Limb (tissue), 2 donors: ENCODE measurements around the gene BIRC5.
"Not testable (repeated sequence)": the region's sequence is repeated elsewhere in the genome, so short reads cannot be mapped to it uniquely, and the experiment has no call there.

Experiments
- DNase-seq, 2 donors: peaks; one replicate each; pipeline ENCODE4 v3.0.0-alpha.2; 2016; ENCODE audit errors: extremely low spot score in 2 of 2

The BIRC5 gene

GRCh38 chr17:78214016-78214705 is at the start of gene BIRC5:
Gene BIRC5, plus strand, starts transcription at chr17:78214253. Its CDS starts 64 bp downstream, at chr17:78214317.
- DNase-seq, result peak; percentile 88 to 93

DNA sequence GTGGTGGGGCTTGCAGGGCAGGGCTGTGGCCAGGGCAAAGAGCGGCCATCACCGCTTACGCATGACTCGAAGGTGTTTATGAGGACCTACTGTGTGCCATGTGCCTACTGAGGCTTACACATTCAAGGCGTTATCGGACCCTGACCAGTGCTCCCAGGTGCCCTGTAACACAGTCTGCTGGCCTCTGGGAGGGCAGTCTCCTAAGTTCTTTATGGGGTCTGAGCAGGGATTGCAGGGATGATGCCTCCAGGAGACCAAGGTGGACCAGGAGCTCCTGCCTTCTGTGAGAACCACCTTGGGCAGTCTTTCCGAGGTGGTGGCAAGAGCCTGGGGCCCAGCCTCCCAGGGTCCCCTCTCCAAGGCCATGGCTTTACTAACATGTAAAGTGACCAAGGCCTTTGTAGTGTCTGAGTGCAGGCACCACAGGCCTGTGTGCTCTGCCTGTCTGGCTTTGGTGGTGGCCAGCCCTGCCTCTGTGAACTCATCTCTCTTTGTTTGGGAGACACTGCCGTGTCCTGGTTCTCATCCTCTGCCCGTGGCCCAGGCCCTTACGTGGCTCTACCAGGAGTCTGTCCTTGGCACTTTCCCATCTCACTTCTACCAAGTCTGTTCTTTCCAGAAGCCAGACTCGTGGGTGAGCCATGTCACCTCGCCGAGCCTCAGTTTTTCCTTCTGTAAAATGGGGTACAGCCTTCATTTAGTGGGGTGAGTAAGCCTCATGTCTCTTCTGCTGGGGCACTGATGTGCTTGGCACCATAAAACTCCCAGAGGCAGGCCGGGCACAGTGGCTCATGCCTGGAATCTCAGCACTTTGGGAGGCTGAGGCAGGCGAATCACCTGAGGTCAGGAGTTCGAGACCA is 49.1 kb upstream of the BIRC5 start:
- no peak for DNase-seq

- DNase-seq, result no peak
Observed at GRCh38 chr17:78166416-78166815, 47.6 kb upstream of the BIRC5 start.

GRCh38 chr17:78168242-78168902 is 45.7 kb upstream of the BIRC5 start, which contains the start of gene SYNGR2:
Gene SYNGR2, plus strand, starts transcription at chr17:78168581. Its CDS starts 36 bp downstream, at chr17:78168617.
- peak in 1 of 2 donors; percentile 83 for DNase-seq

GRCh38 chr17:78168903-78169793 is 44.9 kb upstream of the BIRC5 start:
- DNase-seq, result no peak

GRCh38 chr17:78170692-78171590 is 43.1 kb upstream of the BIRC5 start:
- DNase-seq, result no peak

- not testable (repeated sequence) for DNase-seq
Observed at GRCh38 chr17:78171591-78172248, 42.3 kb upstream of the BIRC5 start.

DNA sequence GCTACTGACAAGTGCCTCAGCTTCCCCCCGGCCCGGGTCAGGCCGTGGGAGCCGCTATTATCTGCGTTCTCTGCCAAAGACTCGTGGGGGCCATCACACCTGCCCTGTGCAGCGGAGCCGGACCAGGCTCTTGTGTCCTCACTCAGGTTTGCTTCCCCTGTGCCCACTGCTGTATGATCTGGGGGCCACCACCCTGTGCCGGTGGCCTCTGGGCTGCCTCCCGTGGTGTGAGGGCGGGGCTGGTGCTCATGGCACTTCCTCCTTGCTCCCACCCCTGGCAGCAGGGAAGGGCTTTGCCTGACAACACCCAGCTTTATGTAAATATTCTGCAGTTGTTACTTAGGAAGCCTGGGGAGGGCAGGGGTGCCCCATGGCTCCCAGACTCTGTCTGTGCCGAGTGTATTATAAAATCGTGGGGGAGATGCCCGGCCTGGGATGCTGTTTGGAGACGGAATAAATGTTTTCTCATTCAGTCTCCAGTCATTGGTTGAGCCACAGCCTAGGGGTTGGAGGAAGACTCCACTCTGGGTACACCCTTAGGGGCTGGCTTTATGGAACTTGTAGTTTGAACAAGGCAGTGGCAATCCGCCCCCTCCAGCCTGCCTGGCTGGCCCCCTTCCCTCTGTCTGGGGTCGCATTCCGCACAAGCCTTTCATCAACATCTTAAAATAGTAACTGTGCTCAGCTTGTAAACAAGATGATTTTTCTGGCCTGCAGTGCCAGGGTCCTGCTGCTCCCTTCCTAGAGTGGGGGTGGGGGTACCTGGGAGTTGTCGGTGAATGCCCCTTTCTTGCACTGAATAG is 41.6 kb upstream of the BIRC5 start:
- DNase-seq, result no peak

- no peak for DNase-seq
Observed at GRCh38 chr17:78173097-78173715, 40.8 kb upstream of the BIRC5 start.

- DNase-seq, result no peak
Observed at GRCh38 chr17:78174346-78174869, 39.6 kb upstream of the BIRC5 start.

DNA sequence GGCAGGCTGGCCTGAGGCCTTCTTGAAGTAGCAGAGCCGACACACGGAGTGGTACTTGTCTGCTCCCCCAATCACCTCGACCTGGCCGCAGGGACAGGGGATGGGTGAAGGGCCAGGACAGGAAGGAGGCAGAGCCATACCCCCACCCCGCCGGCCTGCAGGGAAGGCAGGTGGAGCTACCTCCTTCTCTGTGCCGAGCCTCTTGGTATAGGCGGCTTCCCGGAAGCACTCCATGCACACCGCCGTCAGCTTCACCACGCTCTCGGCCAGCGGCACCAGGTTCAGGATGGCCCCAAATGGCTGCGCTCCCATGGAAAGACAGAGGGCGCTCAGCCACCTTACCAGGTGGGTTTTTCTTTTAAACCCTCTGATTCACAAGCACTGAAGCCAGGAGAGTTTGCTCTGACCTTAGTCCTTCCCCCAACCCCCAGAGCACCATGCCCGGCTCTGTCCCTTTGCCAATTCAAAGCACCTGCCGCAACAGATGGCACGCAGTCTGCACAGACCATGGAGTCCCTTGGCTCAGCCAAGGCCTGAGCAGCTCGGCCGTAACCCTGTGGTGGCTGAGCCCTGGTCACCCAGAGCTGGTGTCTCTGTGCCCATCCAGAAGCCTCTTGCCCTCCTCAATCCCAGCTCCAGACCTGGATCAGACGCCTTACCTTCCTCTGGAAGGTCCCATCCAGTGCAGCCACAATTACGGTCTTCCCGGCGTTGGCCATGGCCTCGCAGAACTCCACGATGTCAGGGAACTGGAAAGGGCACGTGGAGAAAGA is 39.0 kb upstream of the BIRC5 start:
- no peak for DNase-seq

DNA sequence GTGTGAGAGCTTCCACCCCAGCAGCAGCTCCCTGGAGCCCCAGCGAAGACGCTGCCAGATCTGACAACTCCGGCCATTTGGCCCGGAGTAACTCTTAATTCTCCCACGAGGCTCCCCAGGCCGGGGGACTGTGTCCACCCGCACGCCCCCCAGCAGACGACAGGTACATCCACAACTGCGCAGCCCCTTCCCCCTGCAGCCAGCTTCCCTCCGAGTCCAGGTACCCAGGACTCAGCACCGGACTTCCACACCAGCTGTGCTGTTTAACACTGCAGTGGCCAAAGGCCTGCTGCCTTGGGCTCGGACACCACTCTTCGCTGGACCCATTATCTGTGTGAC is 38.4 kb upstream of the BIRC5 start:
- no peak for DNase-seq

- peak; percentile 30 to 77 for DNase-seq
Observed at GRCh38 chr17:78176548-78177025, 37.5 kb upstream of the BIRC5 start.

DNA sequence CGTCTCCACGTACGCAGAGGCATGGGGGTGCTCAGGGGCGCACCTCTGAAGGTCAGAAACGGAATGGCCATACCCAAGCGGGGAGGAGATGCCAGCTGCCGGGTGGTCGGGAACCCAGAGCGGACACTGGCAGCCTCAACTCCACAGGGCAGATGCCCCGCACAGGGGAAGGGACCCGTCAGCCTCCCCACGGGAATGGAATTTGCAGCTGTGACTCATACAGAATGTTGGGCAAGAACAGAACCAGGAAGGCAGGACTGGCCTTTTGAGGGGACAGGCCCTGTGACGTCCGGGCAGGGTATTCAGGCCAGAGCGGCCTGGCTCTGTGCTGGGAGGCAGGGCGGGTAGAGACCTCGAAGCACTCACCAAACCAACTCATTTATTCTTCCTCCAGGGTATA is 34.7 kb upstream of the BIRC5 start:
- no peak for DNase-seq

GRCh38 chr17:78180083-78180482 is 34.0 kb upstream of the BIRC5 start:
- no peak for DNase-seq

DNA sequence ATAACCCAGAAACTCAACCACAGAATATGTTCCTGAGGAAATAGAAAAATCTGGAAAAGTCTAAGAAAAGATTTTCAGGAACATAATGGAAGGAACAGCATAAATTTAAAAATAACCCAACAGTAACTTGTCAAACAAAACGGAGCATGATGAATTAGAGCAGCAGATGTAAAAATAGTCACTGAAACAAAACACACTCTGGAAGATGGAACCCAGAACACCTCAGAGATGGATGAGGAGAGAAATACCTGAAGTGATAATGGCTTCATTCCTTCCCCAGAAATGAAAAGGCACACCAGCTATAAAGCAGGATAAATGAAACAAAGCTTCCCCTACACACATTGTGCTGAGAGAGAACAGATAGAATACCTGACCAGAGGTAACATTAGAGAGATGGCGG is 33.5 kb upstream of the BIRC5 start:
- DNase-seq, result no peak

DNA sequence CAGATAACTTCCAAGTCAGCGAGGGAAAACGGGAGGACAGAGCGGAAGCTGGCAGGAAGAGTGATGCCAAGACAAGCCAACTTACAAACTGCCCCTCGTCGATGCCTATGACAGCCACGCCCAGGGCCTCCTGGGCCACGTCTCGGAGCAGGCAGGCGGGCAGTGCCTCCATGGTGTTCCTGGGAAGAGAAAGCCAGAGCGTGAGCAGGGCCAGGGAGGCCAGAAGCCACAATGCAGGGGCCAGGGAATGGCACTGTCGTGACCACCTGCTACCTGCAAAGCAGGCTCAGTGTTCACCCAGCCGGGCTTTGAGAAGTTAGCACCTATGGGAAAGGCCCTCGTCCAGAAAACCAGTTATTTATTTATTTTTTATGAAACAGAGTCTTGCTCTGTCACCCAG is 31.5 kb upstream of the BIRC5 start:
- no peak for DNase-seq
